GM23248 (cell line): ENCODE measurements around the gene CPAMD8. TPM values are rescaled to one million over a fixed set of nuclear protein-coding genes. Genes with fewer than 3 reads are reported as not detected.
"Not testable (repeated sequence)": the region's sequence is repeated elsewhere in the genome, so short reads cannot be mapped to it uniquely, and the experiment has no call there.

Experiments
- DNase-seq: peaks from one replicate; pipeline ENCODE4 v3.0.0-alpha.2; 2015
- H2AFZ ChIP-seq: fragments of 200-600 bp; sonication (generic); 2 replicates; pipeline ENCODE4 v1.6.1; 2016; ENCODE audit warnings: antibody characterized with exemption
- H3F3A ChIP-seq: fragments of 200-600 bp; sonication (generic); 2 replicates; pipeline ENCODE4 v1.6.1; 2016; ENCODE audit warnings: mild to moderate bottlenecking, antibody characterized with exemption, mixed run types; ENCODE audit not compliant: insufficient read depth
- H3K27ac ChIP-seq: fragments of 200-600 bp; sonication (generic); 2 replicates; pipeline ENCODE4 v1.5.1; 2016; ENCODE audit warnings: mild to moderate bottlenecking
- H3K27me3 ChIP-seq: fragments of 200-600 bp; sonication (generic); replicated peaks from 2 replicates; pipeline ENCODE4 v1.6.1; 2016; ENCODE audit warnings: mild to moderate bottlenecking; ENCODE audit not compliant: insufficient read depth
- H3K36me3 ChIP-seq: fragments of 200-600 bp; sonication (generic); 2 replicates; pipeline ENCODE4 v1.6.1; 2016; ENCODE audit warnings: low read depth, mild to moderate bottlenecking
- H3K4me1 ChIP-seq: fragments of 200-600 bp; sonication (generic); 2 replicates; pipeline ENCODE4 v1.6.1; 2016; ENCODE audit warnings: mild to moderate bottlenecking; ENCODE audit not compliant: insufficient read depth
- H3K4me2 ChIP-seq: fragments of 200-600 bp; sonication (generic); one replicate; pipeline ENCODE4 v1.6.1; 2016; ENCODE audit warnings: mild to moderate bottlenecking; ENCODE audit not compliant: unreplicated experiment
- H3K4me3 ChIP-seq: fragments of 200-600 bp; sonication (generic); 2 replicates; pipeline ENCODE4 v1.5.1; 2016; ENCODE audit warnings: mild to moderate bottlenecking
- H3K79me2 ChIP-seq: fragments of 200-600 bp; sonication (generic); 2 replicates; pipeline ENCODE4 v1.6.1; 2016; ENCODE audit warnings: mild to moderate bottlenecking; ENCODE audit not compliant: insufficient read depth
- H3K9ac ChIP-seq: fragments of 200-600 bp; sonication (generic); 2 replicates; pipeline ENCODE4 v1.6.1; 2016; ENCODE audit warnings: mild to moderate bottlenecking
- H3K9me2 ChIP-seq: fragments of 200-600 bp; sonication (generic); 2 replicates; pipeline ENCODE4 v1.6.1; 2016; ENCODE audit warnings: mixed run types, mild to moderate bottlenecking, moderate library complexity; ENCODE audit not compliant: insufficient read depth
- H3K9me3 ChIP-seq: fragments of 200-600 bp; sonication (generic); one replicate; pipeline ENCODE4 v1.6.1; 2017; ENCODE audit warnings: low read depth
- H4K20me1 ChIP-seq: fragments of 200-600 bp; sonication (generic); 2 replicates; pipeline ENCODE4 v1.6.0; 2016; ENCODE audit not compliant: insufficient read depth
- EZH2 ChIP-seq: fragments of 200-600 bp; sonication (generic); IDR thresholded peaks from 2 replicates; pipeline ENCODE4 v1.6.1; 2018; ENCODE audit warnings: antibody characterized with exemption, mild to moderate bottlenecking; ENCODE audit not compliant: insufficient read depth, poor library complexity, severe bottlenecking
- EZH2phosphoT487 ChIP-seq: fragments of 200-600 bp; sonication (generic); IDR thresholded peaks from 2 replicates; pipeline ENCODE4 v1.6.1; 2018; ENCODE audit warnings: antibody characterized with exemption, moderate library complexity, mild to moderate bottlenecking, low read depth; ENCODE audit not compliant: insufficient read depth
- WGBS, 2 experiments: methylation state at CpG; one replicate each; pipeline ENCODE4 v1.1.6; 2015 to 2017; ENCODE audit warnings: low lambda C conversion rate in 2 of 2, low coverage in 1 of 2; ENCODE audit errors: missing lambda C conversion rate in 2 of 2; 5-methylcytosine and 5-hydroxymethylcytosine counted together
- in situ Hi-C: fragments of 300-500 bp; cut with MboI; formaldehyde crosslinking; loops from 2 replicates; pipeline ENCODE4 v1.15.0; 2020
- polyA plus RNA-seq: library from polyadenylated mRNA; unstranded; fragments of >200 nt; fragmentation: Nextera tagmentation; extraction: Ambion mirVana; gene quantifications from 2 replicates; pipeline ENCODE4 v1.2.1, GENCODE V29; 2016
- total RNA-seq: library from RNA; depleted of rRNA; stranded (reverse); fragments of >200 nt; shearing (Covaris generic); gene quantifications from 2 replicates; pipeline ENCODE4 v1.2.3, GENCODE V29; 2014

Gene CPAMD8
- total and polyA plus RNA-seq, 2 experiments from 2014 or later = 0.76 to 0.80 TPM

DNA sequence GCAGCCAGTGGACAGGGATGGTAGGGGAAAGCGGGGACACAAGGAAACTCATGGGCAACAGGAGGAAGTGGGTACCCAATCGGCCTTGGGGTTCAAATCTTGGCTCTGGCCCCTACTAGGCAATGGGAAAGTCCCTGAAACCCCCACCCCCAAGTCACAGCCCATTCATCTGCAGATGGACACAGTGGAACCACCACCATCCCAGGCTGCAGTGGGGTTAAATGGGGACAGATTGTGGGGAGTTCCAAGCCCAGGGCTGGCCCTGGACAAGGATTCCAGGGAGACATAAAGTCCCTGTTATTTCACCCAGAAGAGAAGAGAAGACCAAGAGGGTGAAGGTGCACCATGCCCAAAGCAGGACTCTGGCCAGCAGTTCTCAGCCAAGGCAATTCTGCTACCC lies 48.5 kb downstream of the CPAMD8 start:
- WGBS, 2 experiments = 31 to 42% methylated on average over 2 of the region's 2 CpGs
- Histone ChIP-seq H3K4me3 (no peak overlapping the region), H2AFZ (no peak overlapping the region), H3K27ac (no peak overlapping the region), H3K9me2 (no peaks in the 10 kb centered on the region), H3K27me3 (no peaks in the 10 kb centered on the region), H3F3A (no peaks in the 10 kb centered on the region), H3K79me2 (no peaks in the 10 kb centered on the region), H3K4me2 (no peak overlapping the region), H3K36me3 (no peaks in the 10 kb centered on the region), H3K4me1 (no peaks in the 10 kb centered on the region), H4K20me1 (no peaks in the 10 kb centered on the region), H3K9me3 (no peaks in the 10 kb centered on the region), H3K9ac (no peak overlapping the region)
- in situ Hi-C loops = no loop called here
- no peak for TF ChIP-seq EZH2
- no peak for TF ChIP-seq EZH2phosphoT487
- no peak for DNase-seq

DNA sequence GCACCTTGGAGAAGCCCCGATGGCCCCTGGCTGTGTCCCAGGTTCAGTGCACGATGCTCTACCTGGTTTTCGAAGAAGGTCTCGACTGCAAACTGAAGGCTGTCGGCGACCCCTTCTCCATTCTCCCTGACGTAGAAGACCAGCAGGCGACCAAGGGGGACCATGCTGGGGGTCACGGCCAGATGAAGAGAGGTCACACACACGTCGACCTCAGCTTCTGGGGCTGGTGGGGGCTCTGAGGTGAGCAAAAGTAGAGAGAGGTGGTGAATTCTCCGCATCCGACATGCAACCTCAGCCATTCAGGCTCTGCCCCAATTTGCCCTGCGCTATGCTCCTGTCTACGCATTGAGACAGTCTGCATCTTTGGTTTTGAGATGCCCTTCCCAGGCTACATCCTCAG lies 49.3 kb downstream of the CPAMD8 start:
- Histone ChIP-seq H3K9me2 (no peaks in the 10 kb centered on the region), H3K36me3 (no peaks in the 10 kb centered on the region), H3K9ac (no peak overlapping the region), H3K4me2 (no peak overlapping the region), H3F3A (no peaks in the 10 kb centered on the region), H3K27me3 (no peaks in the 10 kb centered on the region), H3K9me3 (no peaks in the 10 kb centered on the region), H3K27ac (no peak overlapping the region), H3K4me3 (no peak overlapping the region), H4K20me1 (no peaks in the 10 kb centered on the region), H3K79me2 (no peaks in the 10 kb centered on the region), H3K4me1 (no peaks in the 10 kb centered on the region), H2AFZ (no peak overlapping the region)
- in situ Hi-C loops = no loop called here
- DNase-seq = no peak
- no peak for TF ChIP-seq EZH2phosphoT487
- TF ChIP-seq EZH2 = no peak
- 65 to 67% methylated on average over 14 to 15 of the region's 15 CpGs for WGBS, 2 experiments

DNA sequence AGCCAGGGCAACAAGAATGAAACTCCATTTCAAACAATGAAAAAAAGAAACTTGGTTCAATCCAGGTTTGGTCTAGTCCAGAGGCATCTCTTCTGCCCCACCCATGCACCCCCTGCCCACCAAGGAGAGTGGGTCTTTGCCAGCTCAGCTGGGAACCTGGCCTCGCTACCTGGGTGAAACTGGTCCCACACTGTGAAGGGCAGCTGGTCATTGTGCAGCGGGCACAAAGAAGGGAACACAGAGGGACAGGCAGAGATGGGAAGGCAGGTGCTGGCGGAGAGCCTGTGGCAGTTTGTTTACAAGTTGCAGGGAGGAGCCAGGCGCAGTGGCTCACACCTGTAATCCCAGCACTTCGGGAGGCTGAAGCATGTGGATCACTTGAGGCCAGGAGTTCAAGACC lies 50.2 kb downstream of the CPAMD8 start:
- Histone ChIP-seq H3K9me3 (no peaks in the 10 kb centered on the region), H3K9me2 (no peaks in the 10 kb centered on the region), H3K4me1 (no peaks in the 10 kb centered on the region), H2AFZ (no peak overlapping the region), H3K4me2 (no peak overlapping the region), H3K4me3 (no peak overlapping the region), H3K36me3 (no peaks in the 10 kb centered on the region), H3K27me3 (no peaks in the 10 kb centered on the region), H3K27ac (no peak overlapping the region), H3K9ac (no peak overlapping the region), H4K20me1 (no peaks in the 10 kb centered on the region), H3K79me2 (no peaks in the 10 kb centered on the region), H3F3A (no peaks in the 10 kb centered on the region)
- TF ChIP-seq EZH2 (no peak), EZH2phosphoT487 (no peak)
- in situ Hi-C loops = no loop called here
- no peak for DNase-seq
- 59 to 60% methylated on average over 5 of the region's 5 CpGs for WGBS, 2 experiments

DNA sequence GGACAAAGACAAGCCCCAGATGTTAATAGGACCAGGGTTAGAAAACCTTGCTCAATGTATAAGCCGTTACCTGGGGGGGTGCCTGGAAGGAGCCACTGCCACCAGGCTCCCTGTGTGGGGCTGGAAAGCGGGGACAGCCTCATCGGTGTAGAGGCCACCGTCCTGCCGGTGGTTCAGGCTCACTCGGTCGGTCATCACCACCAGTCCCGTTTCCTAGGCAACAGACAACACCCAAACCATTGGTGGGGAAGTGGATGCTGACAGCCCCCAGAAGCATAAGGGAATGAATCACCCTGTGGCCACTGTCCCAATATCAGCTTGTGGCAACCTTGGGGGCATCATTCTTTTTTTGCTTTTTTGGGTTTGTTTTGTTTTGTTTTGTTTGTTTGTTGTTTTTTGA lies 55.8 kb downstream of the CPAMD8 start:
- no peak overlapping the region for H3K4me3 ChIP-seq
- no peaks in the 10 kb centered on the region for H3K36me3 ChIP-seq
- H3F3A ChIP-seq = no peaks in the 10 kb centered on the region
- no peak overlapping the region for H3K27ac ChIP-seq
- in situ Hi-C loops = no loop called here
- DNase-seq = no peak
- H3K27me3 ChIP-seq = no peaks in the 10 kb centered on the region
- H2AFZ ChIP-seq = no peak overlapping the region
- no peaks in the 10 kb centered on the region for H3K9me2 ChIP-seq
- no peaks in the 10 kb centered on the region for H3K79me2 ChIP-seq
- 60 to 67% methylated on average over 8 of the region's 8 CpGs for WGBS, 2 experiments
- H4K20me1 ChIP-seq = no peaks in the 10 kb centered on the region
- no peak overlapping the region for H3K4me2 ChIP-seq
- no peaks in the 10 kb centered on the region for H3K9me3 ChIP-seq
- no peaks in the 10 kb centered on the region for H3K4me1 ChIP-seq
- TF ChIP-seq EZH2 (no peak), EZH2phosphoT487 (no peak)
- no peak overlapping the region for H3K9ac ChIP-seq

DNA sequence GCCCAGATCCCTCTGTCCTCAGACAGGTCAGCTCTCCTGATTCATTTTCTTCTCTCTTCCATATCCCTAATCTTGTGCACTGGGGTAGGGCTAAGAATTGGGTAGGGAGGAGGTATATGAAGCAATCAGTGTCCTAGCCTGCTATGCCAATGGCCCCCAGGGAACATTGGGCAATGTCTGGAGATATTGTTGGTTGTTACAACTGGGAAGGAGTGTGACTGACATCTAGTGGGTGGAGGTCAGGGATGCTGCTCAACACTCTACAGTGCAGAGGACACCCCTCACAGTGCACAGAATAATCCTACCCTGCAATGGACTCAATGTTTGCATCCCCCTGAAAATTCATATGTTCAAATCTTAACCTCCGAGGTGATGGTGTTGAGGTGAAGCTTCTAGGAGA lies 57.5 kb downstream of the CPAMD8 start:
- Histone ChIP-seq H3K9ac (no peak overlapping the region), H3K36me3 (no peaks in the 10 kb centered on the region), H2AFZ (no peak overlapping the region), H3K4me1 (no peaks in the 10 kb centered on the region), H4K20me1 (no peaks in the 10 kb centered on the region), H3K27ac (no peak overlapping the region), H3K9me3 (no peaks in the 10 kb centered on the region), H3K4me2 (no peak overlapping the region), H3F3A (no peaks in the 10 kb centered on the region), H3K27me3 (no peaks in the 10 kb centered on the region; the same call in 1 of the 2 replicates), H3K79me2 (no peaks in the 10 kb centered on the region), H3K9me2 (no peaks in the 10 kb centered on the region), H3K4me3 (no peak overlapping the region)
- TF ChIP-seq EZH2phosphoT487 (no peak), EZH2 (no peak)
- DNase-seq = peak; percentile 10
- in situ Hi-C loops = no loop called here
- 44 to 87% methylated on average over 1 of the region's 1 CpG for WGBS, 2 experiments

DNA sequence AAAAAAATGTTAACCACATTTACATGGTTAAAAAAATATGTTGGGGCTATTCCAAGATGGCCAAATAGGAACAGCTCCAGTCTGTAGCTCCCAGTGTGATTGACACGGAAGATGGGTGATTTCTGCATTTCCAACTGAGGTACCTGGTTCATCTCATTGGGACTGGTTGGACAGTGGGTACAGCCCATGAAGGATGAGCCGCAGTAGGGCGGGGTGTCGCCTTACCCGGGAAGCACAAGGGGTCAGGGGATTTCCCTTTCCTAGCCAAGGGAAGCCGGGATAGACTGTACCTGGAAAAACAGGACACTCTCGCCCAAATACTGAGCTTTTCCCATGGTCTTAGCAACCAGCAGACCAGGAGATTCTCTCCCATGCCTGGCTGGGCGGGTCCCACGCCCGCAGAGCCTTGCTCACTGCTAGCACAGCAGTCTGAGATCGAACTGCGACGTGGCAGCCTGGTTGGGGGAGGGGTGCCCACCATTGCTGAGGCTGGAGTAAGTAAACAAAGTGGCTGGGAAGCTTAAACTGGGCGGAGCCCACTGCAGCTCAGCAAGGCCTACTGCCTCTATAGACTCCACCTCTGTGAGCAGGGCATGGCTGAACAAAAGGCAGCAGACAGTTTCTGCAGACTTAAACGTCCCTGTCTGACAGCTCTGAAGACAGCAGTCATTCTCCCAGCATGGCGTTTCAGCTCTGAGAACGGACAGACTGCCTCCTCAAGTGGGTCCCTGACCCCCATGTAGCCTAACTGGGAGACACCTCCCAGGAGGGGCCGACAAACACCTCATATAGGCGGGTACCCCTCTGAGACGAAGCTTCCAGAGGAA lies 65.4 kb downstream of the CPAMD8 start:
- H3K27me3 ChIP-seq = peaks cover 17% of the 10 kb centered on the region; the same call in 1 of the 2 replicates
- H3K36me3 ChIP-seq, H4K20me1 ChIP-seq, H3K9me2 ChIP-seq, in situ Hi-C loops, H3K4me1 ChIP-seq, H3K27ac ChIP-seq, H3K4me2 ChIP-seq, H2AFZ ChIP-seq, H3K79me2 ChIP-seq, H3K9ac ChIP-seq, H3K9me3 ChIP-seq, H3F3A ChIP-seq, DNase-seq, H3K4me3 ChIP-seq: not testable (repeated sequence)
- 31 to 33% methylated on average over 19 to 20 of the region's 20 CpGs for WGBS, 2 experiments

DNA sequence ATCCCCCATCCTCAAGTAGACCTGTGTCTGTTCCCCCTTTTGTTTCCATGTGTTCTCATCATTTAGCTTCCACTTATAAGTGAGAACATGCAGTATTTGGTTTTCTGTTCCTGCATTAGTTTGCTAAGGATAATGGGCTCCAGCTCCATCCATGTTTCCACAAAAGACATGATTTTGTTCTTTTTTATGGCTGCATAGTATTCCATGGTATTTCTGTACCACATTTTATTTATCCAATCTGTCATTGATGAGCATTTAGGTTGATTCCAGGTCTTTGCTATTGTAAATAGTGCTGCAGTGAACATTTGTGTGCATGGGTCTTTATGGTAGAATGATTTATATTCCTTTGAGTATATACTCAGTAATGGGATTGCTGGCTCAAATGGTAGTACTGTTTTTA lies 68.3 kb downstream of the CPAMD8 start:
- H3K27me3 ChIP-seq = peaks cover 17% of the 10 kb centered on the region; the same call in 1 of the 2 replicates
- in situ Hi-C loops = not testable (repeated sequence)

More for the DNA sequence above, 68.3 kb downstream of the CPAMD8 start:
- H3K4me3 ChIP-seq, H3K9ac ChIP-seq, H3K27ac ChIP-seq, H2AFZ ChIP-seq, DNase-seq, H3K9me3 ChIP-seq, H3K4me1 ChIP-seq, H3K4me2 ChIP-seq, H3K79me2 ChIP-seq, H3K36me3 ChIP-seq, H3F3A ChIP-seq, H3K9me2 ChIP-seq, H4K20me1 ChIP-seq: not testable (repeated sequence)
